Fibroblast of lung (primary cell): ENCODE data around the gene SMPD3. TPM values are rescaled to one million over a fixed set of nuclear protein-coding genes. Genes with fewer than 3 reads are reported as not detected.

Source experiments
- DNase-seq, 2 donors: peaks; one replicate each; pipeline versions ENCODE4 v3.0.0 to v3.0.0-alpha.2; 2010; ENCODE audit warnings: low read depth in 2 of 2
- H2AFZ ChIP-seq: 2 replicates; pipeline ENCODE4 v1.5.1; 2012; ENCODE audit warnings: low read length, control low read depth, inconsistent platforms
- H3K27ac ChIP-seq: 2 replicates; pipeline ENCODE4 v1.5.1; 2011; ENCODE audit warnings: low read length, control low read depth; ENCODE audit not compliant: insufficient read depth
- H3K27me3 ChIP-seq: 2 replicates; pipeline ENCODE4 v1.5.1; 2011; ENCODE audit warnings: mild to moderate bottlenecking, low read length; ENCODE audit not compliant: control insufficient read depth, insufficient read depth
- H3K36me3 ChIP-seq: 2 replicates; pipeline ENCODE4 v1.5.1; 2011; ENCODE audit warnings: low read length; ENCODE audit not compliant: control insufficient read depth, insufficient read depth
- H3K4me1 ChIP-seq: 2 replicates; pipeline ENCODE4 v1.5.1; 2011; ENCODE audit warnings: low read length; ENCODE audit not compliant: control insufficient read depth, insufficient read depth; ENCODE audit errors: extremely low read depth
- H3K4me2 ChIP-seq: 2 replicates; pipeline ENCODE4 v1.5.1; 2011; ENCODE audit warnings: low read length, control low read depth; ENCODE audit not compliant: insufficient read depth; ENCODE audit errors: extremely low read depth
- H3K4me3 ChIP-seq, 4 experiments: fragments of 200-600 bp in 1 of 4; sonication (generic) in 1 of 4; replicated peaks in 1 of 4; 2 replicates each; pipeline ENCODE4 v1.5.1; 2011 to 2016; ENCODE audit warnings: low read length in 4 of 4, low read depth in 3 of 4, mild to moderate bottlenecking in 3 of 4, control low read depth in 2 of 4, inconsistent platforms in 1 of 4, mixed read lengths in 1 of 4; ENCODE audit not compliant: insufficient read depth in 1 of 4; ENCODE audit errors: control extremely low read depth in 1 of 4
- H3K79me2 ChIP-seq: 2 replicates; pipeline ENCODE4 v1.5.1; 2012; ENCODE audit warnings: mild to moderate bottlenecking, low read length, inconsistent platforms; ENCODE audit not compliant: control insufficient read depth, insufficient read depth
- H3K9ac ChIP-seq: 2 replicates; pipeline ENCODE4 v1.5.1; 2011; ENCODE audit warnings: mild to moderate bottlenecking, low read length, control low read depth; ENCODE audit not compliant: insufficient read depth
- H3K9me3 ChIP-seq: 2 replicates; pipeline ENCODE4 v1.5.1; 2012; ENCODE audit warnings: low read depth, low read length; ENCODE audit not compliant: control insufficient read depth, insufficient read depth
- H4K20me1 ChIP-seq: 2 replicates; pipeline ENCODE4 v1.5.1; 2011; ENCODE audit warnings: low read length; ENCODE audit not compliant: control insufficient read depth, insufficient read depth; ENCODE audit errors: extremely low read depth
- EZH2 ChIP-seq: IDR thresholded peaks from 2 replicates; pipeline ENCODE4 v1.5.1; 2012; ENCODE audit warnings: low read length, control low read depth, mild to moderate bottlenecking; ENCODE audit errors: missing control alignments
- polyA plus RNA-seq, 2 donors: library from polyadenylated mRNA; depleted of rRNA in 1 of 2; stranded (reverse) in 1 of 2; unstranded in 1 of 2; fragments of >200 nt; gene quantifications; 2 replicates each; pipeline ENCODE4 v1.2.1, GENCODE V29; 2011 to 2012; ENCODE audit warnings: missing spikeins in 1 of 2
- total RNA-seq: library from RNA; depleted of rRNA; stranded (reverse); fragments of >200 nt; gene quantifications from 2 replicates; pipeline ENCODE4 v1.2.1, GENCODE V29; 2014
- TF ChIP-seq, protein P1 (sequence below), 2 donors: IDR thresholded peaks in 1 of 2; conservative IDR thresholded peaks in 1 of 2; 1 replicate in 1 of 2; 2 replicates in 1 of 2; pipeline ENCODE4 v1.5.1; 2011 to 2012; ENCODE audit warnings: low read length in 2 of 2, control low read depth in 1 of 2, inconsistent platforms in 1 of 2, low read depth in 1 of 2, mild to moderate bottlenecking in 1 of 2

Gene SMPD3
- total and polyA plus RNA-seq, 2 donors (not counting 1 experiment from before 2014, with no cell fraction given), result under 0.01 to 0.08 TPM

DNA sequence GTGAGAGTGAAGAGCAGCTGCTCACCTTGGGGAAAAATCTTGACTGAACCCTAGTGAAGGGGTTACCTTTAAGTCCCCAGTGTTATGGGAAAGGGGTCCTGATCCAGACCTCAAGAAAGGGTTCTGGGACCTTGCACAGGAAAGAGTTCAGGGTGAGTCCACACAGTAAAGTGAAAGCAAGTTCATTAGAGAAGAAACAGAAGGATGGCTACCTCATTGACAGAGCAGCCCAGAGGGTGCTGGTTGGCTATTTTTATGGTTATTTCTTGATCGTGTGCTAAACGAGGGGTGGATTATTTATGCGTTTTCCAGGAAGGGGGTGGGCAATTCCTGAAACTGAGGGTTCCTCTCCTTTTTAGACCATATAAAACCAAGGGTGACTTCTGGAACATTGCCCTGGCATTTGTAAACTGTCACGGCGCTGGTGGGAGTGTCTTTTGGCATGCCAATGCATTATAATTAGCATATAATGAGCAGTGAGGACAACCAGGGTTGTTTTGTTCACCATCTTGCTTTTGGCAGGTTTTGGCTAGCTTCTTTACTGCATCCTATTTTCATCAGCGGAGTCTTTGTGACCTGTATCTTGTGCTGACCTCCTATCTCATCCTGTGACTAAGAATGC, 58.4 kb downstream of the SMPD3 start:
- H2AFZ ChIP-seq, result no peak overlapping the region
- TF ChIP-seq EZH2, result no peak
- TF ChIP-seq, protein P1, sequence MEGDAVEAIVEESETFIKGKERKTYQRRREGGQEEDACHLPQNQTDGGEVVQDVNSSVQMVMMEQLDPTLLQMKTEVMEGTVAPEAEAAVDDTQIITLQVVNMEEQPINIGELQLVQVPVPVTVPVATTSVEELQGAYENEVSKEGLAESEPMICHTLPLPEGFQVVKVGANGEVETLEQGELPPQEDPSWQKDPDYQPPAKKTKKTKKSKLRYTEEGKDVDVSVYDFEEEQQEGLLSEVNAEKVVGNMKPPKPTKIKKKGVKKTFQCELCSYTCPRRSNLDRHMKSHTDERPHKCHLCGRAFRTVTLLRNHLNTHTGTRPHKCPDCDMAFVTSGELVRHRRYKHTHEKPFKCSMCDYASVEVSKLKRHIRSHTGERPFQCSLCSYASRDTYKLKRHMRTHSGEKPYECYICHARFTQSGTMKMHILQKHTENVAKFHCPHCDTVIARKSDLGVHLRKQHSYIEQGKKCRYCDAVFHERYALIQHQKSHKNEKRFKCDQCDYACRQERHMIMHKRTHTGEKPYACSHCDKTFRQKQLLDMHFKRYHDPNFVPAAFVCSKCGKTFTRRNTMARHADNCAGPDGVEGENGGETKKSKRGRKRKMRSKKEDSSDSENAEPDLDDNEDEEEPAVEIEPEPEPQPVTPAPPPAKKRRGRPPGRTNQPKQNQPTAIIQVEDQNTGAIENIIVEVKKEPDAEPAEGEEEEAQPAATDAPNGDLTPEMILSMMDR (conservative IDR thresholded peaks at IDR 0.05 in 1 of 2, IDR thresholded peaks at IDR 0.05 in 1 of 2; ENCODE audit: low read depth in 1 of 2, low read length in 2 of 2), result no peak
- H3K79me2 ChIP-seq, result no peaks in the 10 kb centered on the region
- no peak overlapping the region for H3K27ac ChIP-seq
- no peaks in the 10 kb centered on the region for H4K20me1 ChIP-seq
- no peak for DNase-seq
- H3K36me3 ChIP-seq, result no peaks in the 10 kb centered on the region
- H3K4me1 ChIP-seq, result no peaks in the 10 kb centered on the region
- no peak overlapping the region for H3K4me3 ChIP-seq
- no peaks in the 10 kb centered on the region for H3K27me3 ChIP-seq
- H3K9me3 ChIP-seq, result no peaks in the 10 kb centered on the region
- H3K9ac ChIP-seq, result no peak overlapping the region
- H3K4me2 ChIP-seq, result no peak overlapping the region

DNA sequence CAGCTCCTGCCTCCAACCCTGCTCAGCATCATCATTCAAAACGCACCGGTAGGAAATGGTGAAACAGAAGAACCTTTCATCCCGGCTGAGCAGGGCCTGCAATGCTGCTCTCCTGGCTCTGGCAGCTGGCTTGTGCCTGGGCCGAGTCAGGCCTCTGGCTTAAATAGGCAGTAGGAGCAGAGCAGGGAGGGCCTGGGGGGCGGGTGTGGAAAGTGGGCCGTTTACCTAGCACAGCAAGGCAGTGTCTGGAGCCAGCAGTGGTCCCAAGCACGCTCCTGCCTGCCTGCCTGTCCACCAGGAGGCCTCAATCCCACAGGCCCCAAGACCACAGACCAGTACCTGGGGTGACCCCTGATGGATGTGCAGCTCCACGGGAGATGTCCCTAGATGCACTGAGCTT, 59.3 kb downstream of the SMPD3 start:
- no peak overlapping the region for H3K27ac ChIP-seq
- H3K4me1 ChIP-seq, result no peaks in the 10 kb centered on the region
- DNase-seq, result no peak
- no peaks in the 10 kb centered on the region for H3K27me3 ChIP-seq
- TF ChIP-seq EZH2, result no peak
- TF ChIP-seq, protein P1 (conservative IDR thresholded peaks at IDR 0.05 in 1 of 2, IDR thresholded peaks at IDR 0.05 in 1 of 2; ENCODE audit: low read depth in 1 of 2, low read length in 2 of 2), result no peak
- H4K20me1 ChIP-seq, result no peaks in the 10 kb centered on the region
- no peaks in the 10 kb centered on the region for H3K36me3 ChIP-seq
- no peak overlapping the region for H3K4me3 ChIP-seq
- H3K4me2 ChIP-seq, result no peak overlapping the region
- no peak overlapping the region for H2AFZ ChIP-seq
- no peaks in the 10 kb centered on the region for H3K79me2 ChIP-seq
- no peaks in the 10 kb centered on the region for H3K9me3 ChIP-seq
- no peak overlapping the region for H3K9ac ChIP-seq

DNA sequence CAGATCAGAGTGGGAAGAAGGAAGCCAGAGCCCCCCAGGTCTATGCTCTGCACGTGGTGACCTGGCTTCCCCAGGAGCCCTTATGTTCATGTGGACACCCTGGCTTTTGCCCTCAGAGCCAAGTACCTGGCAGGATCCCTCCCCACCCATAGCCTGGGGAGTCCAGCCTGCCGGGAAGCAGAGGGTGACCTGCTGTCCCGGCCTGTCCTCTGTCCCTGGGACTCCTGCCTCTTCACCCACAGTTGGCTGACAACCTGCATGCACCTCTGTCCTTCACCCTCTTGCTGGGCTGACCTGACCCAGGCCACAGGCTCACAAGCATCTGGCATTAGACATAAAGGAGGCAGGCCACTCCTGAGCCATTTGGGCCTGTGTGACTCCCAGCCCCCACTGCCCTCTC, 60.2 kb downstream of the SMPD3 start:
- Histone ChIP-seq H3K36me3 (no peaks in the 10 kb centered on the region), H3K4me2 (no peak overlapping the region), H3K9ac (no peak overlapping the region), H3K9me3 (no peaks in the 10 kb centered on the region), H3K4me1 (no peaks in the 10 kb centered on the region), H3K27ac (no peak overlapping the region), H2AFZ (no peak overlapping the region), H3K27me3 (no peaks in the 10 kb centered on the region), H3K4me3 (no peak overlapping the region), H3K79me2 (no peaks in the 10 kb centered on the region), H4K20me1 (no peaks in the 10 kb centered on the region)
- no peak for DNase-seq
- TF ChIP-seq EZH2, result no peak
- TF ChIP-seq, protein P1 (conservative IDR thresholded peaks at IDR 0.05 in 1 of 2, IDR thresholded peaks at IDR 0.05 in 1 of 2; ENCODE audit: low read depth in 1 of 2, low read length in 2 of 2), result no peak
